ENCODE results near the gene RINT1. TPM values are rescaled to one million over a fixed set of nuclear protein-coding genes. Genes with fewer than 3 reads are reported as not detected.
A peak's percentile ranks its signal among the peaks of the same experiment; 100 is the strongest.
"Not testable (repeated sequence)": the region's sequence is repeated elsewhere in the genome, so short reads cannot be mapped to it uniquely, and the experiment has no call there.

RINT1 gene
- total RNA-seq, 2 donors from 2014 or later = 26.4 to 46.0 TPM

DNA sequence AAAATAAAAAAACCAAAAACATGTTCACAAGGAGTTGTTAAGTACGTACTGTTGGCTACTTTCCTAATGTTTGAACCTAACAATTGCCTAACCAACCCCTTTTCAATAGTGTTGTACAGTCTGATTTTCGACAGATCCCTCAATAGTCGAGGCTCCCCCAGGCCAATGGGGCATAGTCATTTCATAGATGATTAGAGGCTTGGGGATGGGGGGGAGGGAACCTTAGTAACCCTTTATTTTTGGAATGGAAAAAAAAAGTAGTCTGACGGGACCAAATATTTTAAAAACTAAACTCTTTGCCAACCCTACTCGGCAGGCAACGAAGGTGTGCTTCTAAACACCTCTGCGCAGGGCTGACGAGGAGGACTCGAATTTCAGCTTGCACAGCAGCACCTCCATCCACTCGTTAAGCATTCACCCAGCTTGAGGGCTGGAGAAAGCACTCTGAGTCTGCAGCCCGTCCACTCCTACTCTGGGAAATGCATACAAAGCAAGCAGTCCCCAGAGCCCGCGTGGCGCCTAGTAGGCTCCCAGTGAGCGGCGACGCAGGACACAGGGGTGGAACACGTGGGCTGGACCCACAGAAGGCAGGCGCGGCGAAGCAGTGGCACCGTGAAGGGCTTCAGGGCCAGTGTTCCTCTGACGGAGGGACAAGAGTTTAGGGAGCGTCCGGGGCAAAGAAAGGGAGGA is 10.8 kb upstream of the RINT1 start:
- Mint-ChIP-seq H3K4me1 (ENCODE audit: low read depth in 2 of 2) (peaks cover 5 to 14% of the 10 kb centered on the region in 2 donors), H3K27ac (peak overlapping the region; percentile 61 to 83)

DNA sequence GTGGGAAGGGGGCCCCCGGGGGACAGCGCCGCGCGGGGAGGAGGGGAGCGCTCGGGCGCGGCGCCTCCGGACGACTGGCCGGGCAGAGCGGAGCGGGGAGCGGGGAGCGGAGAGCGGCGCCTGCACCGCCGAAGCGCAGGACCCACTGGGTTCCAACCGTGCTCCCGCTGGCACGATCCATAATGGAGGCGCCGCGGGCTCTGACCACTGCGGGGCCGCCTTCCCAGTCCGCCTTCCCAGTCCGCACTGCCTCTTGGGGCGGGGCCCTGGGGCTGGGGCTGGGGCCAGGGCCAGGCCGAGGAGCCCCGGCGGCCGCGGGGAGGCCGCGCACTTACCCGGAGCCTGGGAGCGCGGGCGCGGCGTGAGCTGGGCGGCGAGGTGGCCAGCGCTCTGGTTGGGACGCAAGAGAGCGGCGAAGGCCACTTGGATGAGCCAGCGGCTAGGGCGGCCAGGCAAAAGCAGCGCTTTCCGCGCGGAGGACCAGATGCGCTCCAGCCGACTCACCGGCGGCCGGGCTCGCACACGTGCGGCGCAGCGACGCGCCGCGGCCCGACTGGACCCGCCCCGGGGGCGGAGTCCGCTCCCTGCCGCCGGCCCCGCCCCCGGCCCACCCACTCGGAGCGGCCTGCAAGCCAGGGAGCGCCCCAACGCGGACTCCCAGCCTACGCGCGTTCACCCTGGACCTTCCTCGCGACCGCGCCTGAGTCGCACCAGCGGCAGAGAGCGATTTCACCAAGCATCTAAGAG is 10.1 kb upstream of the RINT1 start, which contains the start of gene PUS7:
PUS7 (minus strand) TSS at position 555 of the 747 bp plus-strand sequence. CDS start 13,759 bp downstream, outside the sequence.
- no peaks in the 10 kb centered on the region for H3K36me3 Mint-ChIP-seq
- H3K4me1 Mint-ChIP-seq (ENCODE audit: low read depth in 2 of 2) = peaks cover 5 to 14% of the 10 kb centered on the region in 2 donors
- H3K4me3 Mint-ChIP-seq = peak within 1 kb of the TSS; percentile 98
- no peaks in the 10 kb centered on the region for H3K27me3 Mint-ChIP-seq
- no peaks in the 10 kb centered on the region for H3K9me3 Mint-ChIP-seq
- peak; percentile 96 to 98 for ATAC-seq
- peak within 1 kb of the TSS; percentile 61 to 83 for H3K27ac Mint-ChIP-seq
- DNase-seq (ENCODE audit: low spot score) = peak; percentile 88

More for the DNA sequence above, 10.8 kb upstream of the RINT1 start:
- Mint-ChIP-seq H3K27me3 (no peaks in the 10 kb centered on the region), H3K36me3 (no peaks in the 10 kb centered on the region), H3K9me3 (no peaks in the 10 kb centered on the region), H3K4me3 (peak overlapping the region; percentile 98)
- ATAC-seq = peak; percentile 56 to 58
- DNase-seq (ENCODE audit: low spot score) = peak; percentile 62

- not testable (repeated sequence) for H3K36me3 Mint-ChIP-seq; H3K27ac Mint-ChIP-seq; DNase-seq (ENCODE audit: low spot score); ATAC-seq; H3K9me3 Mint-ChIP-seq; H3K27me3 Mint-ChIP-seq; H3K4me3 Mint-ChIP-seq
- peaks cover 5 to 14% of the 10 kb centered on the region in 2 donors for H3K4me1 Mint-ChIP-seq (ENCODE audit: low read depth in 2 of 2)
These were observed 7.6 kb upstream of the RINT1 start for GRCh38 chr7:105524423-105524822.

GRCh38 chr7:105524840-105525239 is 7.2 kb upstream of the RINT1 start:
- Mint-ChIP-seq H3K36me3 (no peaks in the 10 kb centered on the region), H3K4me3 (no peak overlapping the region), H3K9me3 (no peaks in the 10 kb centered on the region), H3K27ac (no peak overlapping the region), H3K27me3 (no peaks in the 10 kb centered on the region), H3K4me1 (ENCODE audit: low read depth in 2 of 2) (peaks cover 5 to 9% of the 10 kb centered on the region in 2 donors)
- DNase-seq (ENCODE audit: low spot score) = no peak
- no peak for ATAC-seq

- H3K4me3 Mint-ChIP-seq; H3K27me3 Mint-ChIP-seq; H3K4me1 Mint-ChIP-seq (ENCODE audit: low read depth in 2 of 2); H3K9me3 Mint-ChIP-seq; H3K36me3 Mint-ChIP-seq; DNase-seq (ENCODE audit: low spot score); ATAC-seq: not testable (repeated sequence)
- H3K27ac Mint-ChIP-seq = peak overlapping the region in 1 of 2 donors; percentile 53
These were observed 4.3 kb upstream of the RINT1 start for GRCh38 chr7:105527737-105528136.

DNA sequence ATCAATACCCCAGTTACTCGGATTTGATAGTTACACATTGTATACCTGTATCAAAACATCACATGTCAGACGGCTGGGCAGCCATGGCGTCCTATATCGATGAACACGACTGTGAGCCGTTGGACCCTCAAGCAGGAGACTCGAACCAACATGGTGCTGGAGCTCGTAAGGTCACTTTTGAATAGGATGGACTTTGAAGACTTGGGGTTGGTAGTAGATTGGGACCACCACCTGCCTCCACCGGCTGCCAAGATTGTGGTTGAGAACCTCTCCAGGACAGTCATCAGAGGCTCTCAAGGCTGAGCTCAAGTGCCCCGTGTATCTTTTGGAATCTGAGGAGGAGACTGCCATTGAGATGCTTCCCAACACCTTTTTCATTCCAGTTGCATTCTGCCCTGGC is 1.9 kb upstream of the RINT1 start:
- H3K36me3 Mint-ChIP-seq = no peaks in the 10 kb centered on the region
- H3K27ac Mint-ChIP-seq = no peak overlapping the region

GRCh38 chr7:105530546-105530945 is 1.5 kb upstream of the RINT1 start:
- Mint-ChIP-seq H3K27me3 (no peaks in the 10 kb centered on the region), H3K4me1 (ENCODE audit: low read depth in 2 of 2) (peaks cover 14 to 19% of the 10 kb centered on the region in 2 donors), H3K27ac (no peak overlapping the region), H3K9me3 (no peaks in the 10 kb centered on the region), H3K4me3 (peak overlapping the region; percentile 36), H3K36me3 (no peaks in the 10 kb centered on the region)
- DNase-seq (ENCODE audit: low spot score) (no peak), ATAC-seq (no peak)

More for the DNA sequence above, 1.9 kb upstream of the RINT1 start:
- no peak for ATAC-seq
- Mint-ChIP-seq H3K4me1 (ENCODE audit: low read depth in 2 of 2) (peaks cover 14 to 19% of the 10 kb centered on the region in 2 donors), H3K27me3 (no peaks in the 10 kb centered on the region), H3K9me3 (no peaks in the 10 kb centered on the region), H3K4me3 (peak overlapping the region; percentile 36)
- DNase-seq (ENCODE audit: low spot score) = no peak

- peak overlapping the region; percentile 67 to 88 for H3K27ac Mint-ChIP-seq
- DNase-seq (ENCODE audit: low spot score) = no peak
- no peak for ATAC-seq
- H3K9me3 Mint-ChIP-seq = no peaks in the 10 kb centered on the region
- H3K4me1 Mint-ChIP-seq (ENCODE audit: low read depth in 2 of 2) = peaks cover 16 to 19% of the 10 kb centered on the region in 2 donors
- H3K27me3 Mint-ChIP-seq = no peaks in the 10 kb centered on the region
- H3K36me3 Mint-ChIP-seq = no peaks in the 10 kb centered on the region
- peak overlapping the region; percentile 91 for H3K4me3 Mint-ChIP-seq
These were observed 884 bp downstream of the RINT1 start for GRCh38 chr7:105532709-105533460.

DNA sequence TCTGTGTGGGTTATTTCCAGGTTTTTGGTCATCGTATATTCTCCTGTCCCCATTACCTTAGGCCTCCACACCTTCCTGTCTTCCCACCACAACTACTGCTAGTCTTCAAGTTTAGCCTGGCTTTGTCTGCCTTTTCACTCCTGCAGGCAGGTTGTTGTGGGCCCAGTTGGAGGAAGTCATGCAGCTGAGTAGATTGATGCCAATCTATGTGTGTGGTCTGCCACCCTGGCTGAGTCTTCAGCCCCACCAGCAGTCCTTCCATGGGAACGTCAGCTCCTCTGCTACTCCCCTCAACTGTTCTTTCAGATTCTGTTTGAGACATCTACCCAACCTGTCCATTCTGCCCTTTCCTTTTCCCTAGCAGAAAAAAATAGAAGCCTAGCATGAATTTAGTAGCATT is 6.3 kb downstream of the RINT1 start:
- ATAC-seq (no peak), DNase-seq (ENCODE audit: low spot score) (no peak)
- H3K4me3 Mint-ChIP-seq = no peak overlapping the region
- H3K27me3 Mint-ChIP-seq = no peaks in the 10 kb centered on the region
- H3K4me1 Mint-ChIP-seq (ENCODE audit: low read depth in 2 of 2) = peaks cover 4 to 11% of the 10 kb centered on the region in 2 donors
- H3K9me3 Mint-ChIP-seq = no peaks in the 10 kb centered on the region
- peaks cover 13% of the 10 kb centered on the region for H3K36me3 Mint-ChIP-seq
- peak overlapping the region in 1 of 2 donors; percentile 9 for H3K27ac Mint-ChIP-seq

DNA sequence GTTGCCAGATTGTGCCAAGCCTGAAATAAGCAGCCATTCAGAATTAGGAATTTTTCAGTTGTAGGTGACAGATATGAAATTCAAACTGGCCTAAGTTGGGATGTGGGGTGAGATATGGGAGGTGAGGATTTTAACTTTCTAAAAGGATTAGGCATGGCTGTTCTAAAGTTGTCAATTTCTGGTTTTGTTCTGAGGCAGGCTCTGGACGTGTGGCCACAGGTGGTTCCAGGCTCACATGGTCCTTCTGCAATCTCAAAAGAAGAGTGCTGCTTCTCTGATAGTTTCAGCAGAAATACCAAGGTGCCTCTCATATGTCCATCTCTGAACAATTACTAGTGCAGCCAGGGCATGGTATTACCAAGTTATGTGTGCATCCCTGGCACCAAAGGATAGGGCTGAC is 27.9 kb downstream of the RINT1 start:
- H3K4me1 Mint-ChIP-seq (ENCODE audit: low read depth in 2 of 2) = peaks cover 0 to 2% of the 10 kb centered on the region in 2 donors
- H3K36me3 Mint-ChIP-seq = peaks cover 14% of the 10 kb centered on the region
- ATAC-seq (no peak), DNase-seq (ENCODE audit: low spot score) (no peak)
- H3K4me3 Mint-ChIP-seq = no peak overlapping the region
- H3K27ac Mint-ChIP-seq = no peak overlapping the region
- no peaks in the 10 kb centered on the region for H3K9me3 Mint-ChIP-seq
- no peaks in the 10 kb centered on the region for H3K27me3 Mint-ChIP-seq

DNA sequence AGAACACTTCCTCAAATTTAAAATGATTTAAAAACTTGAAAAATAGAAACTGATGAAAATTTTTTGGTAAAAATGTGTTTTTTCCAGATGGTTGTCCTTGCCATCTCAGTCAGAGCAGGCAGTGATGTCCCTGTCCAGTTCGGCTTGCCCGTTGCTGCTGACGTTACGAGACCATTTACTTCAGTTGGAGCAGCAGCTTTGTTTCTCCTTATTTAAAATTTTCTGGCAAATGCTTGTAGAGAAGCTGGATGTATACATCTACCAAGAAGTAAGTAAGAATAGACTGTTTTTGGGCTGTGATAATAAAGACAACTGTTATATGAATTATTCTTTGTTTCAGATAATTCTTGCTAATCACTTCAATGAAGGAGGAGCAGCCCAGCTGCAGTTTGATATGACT is 33.2 kb downstream of the RINT1 start:
- no peaks in the 10 kb centered on the region for H3K9me3 Mint-ChIP-seq
- ATAC-seq (no peak), DNase-seq (ENCODE audit: low spot score) (no peak)
- no peaks in the 10 kb centered on the region for H3K27me3 Mint-ChIP-seq
- H3K4me3 Mint-ChIP-seq = no peak overlapping the region
- H3K36me3 Mint-ChIP-seq = peaks cover 18% of the 10 kb centered on the region
- H3K27ac Mint-ChIP-seq = no peak overlapping the region
- H3K4me1 Mint-ChIP-seq (ENCODE audit: low read depth in 2 of 2) = peaks cover 0 to 1% of the 10 kb centered on the region in 2 donors

GRCh38 chr7:105567024-105567423 is 35.0 kb downstream of the RINT1 start:
- ATAC-seq (no peak), DNase-seq (ENCODE audit: low spot score) (no peak)
- Mint-ChIP-seq H3K27me3 (no peaks in the 10 kb centered on the region), H3K36me3 (peaks cover 17% of the 10 kb centered on the region), H3K27ac (no peak overlapping the region), H3K9me3 (no peaks in the 10 kb centered on the region), H3K4me3 (no peak overlapping the region), H3K4me1 (ENCODE audit: low read depth in 2 of 2) (no peaks in the 10 kb centered on the region)

- Mint-ChIP-seq H3K27me3 (no peaks in the 10 kb centered on the region), H3K4me1 (ENCODE audit: low read depth in 2 of 2) (no peaks in the 10 kb centered on the region), H3K27ac (no peak overlapping the region), H3K4me3 (no peak overlapping the region), H3K9me3 (no peaks in the 10 kb centered on the region), H3K36me3 (peaks cover 14% of the 10 kb centered on the region)
- ATAC-seq = no peak
- no peak for DNase-seq (ENCODE audit: low spot score)
These were observed 35.8 kb downstream of the RINT1 start for GRCh38 chr7:105567821-105568220.

Data from natural killer cell treated with Interleukin-12 subunit alpha and Interleukin-12 subunit beta and Interleukin-15 and Interleukin-18, amount 100 ng/mL, for 72 hours (primary cell).